Measurements from ENCODE around the gene EIF3A.
"Not testable (repeated sequence)": the region's sequence is repeated elsewhere in the genome, so short reads cannot be mapped to it uniquely, and the experiment has no call there.

EIF3A gene

GRCh38 chr10:119080521-119081259 is at the start of gene EIF3A:
TSS of gene EIF3A (minus strand) at chr10:119080817. CDS start at chr10:119080676, 141 bp downstream.
- peak; percentile 91 for DNase-seq (ENCODE audit: low read depth)

GRCh38 chr10:119129721-119130120 is 49.1 kb upstream of the EIF3A start:
- DNase-seq (ENCODE audit: low read depth) = no peak

GRCh38 chr10:119125942-119126341 is 45.3 kb upstream of the EIF3A start:
- no peak for DNase-seq (ENCODE audit: low read depth)

- no peak for DNase-seq (ENCODE audit: low read depth)
Measured at GRCh38 chr10:119120875-119121274, 40.3 kb upstream of the EIF3A start.

- no peak for DNase-seq (ENCODE audit: low read depth)
Measured at GRCh38 chr10:119120413-119120867, 39.8 kb upstream of the EIF3A start.

- DNase-seq (ENCODE audit: low read depth) = no peak
Measured at GRCh38 chr10:119119400-119119799, 38.8 kb upstream of the EIF3A start.

- no peak for DNase-seq (ENCODE audit: low read depth)
Measured at GRCh38 chr10:119118231-119118630, 37.6 kb upstream of the EIF3A start.

GRCh38 chr10:119116326-119116951 is 35.8 kb upstream of the EIF3A start:
- DNase-seq (ENCODE audit: low read depth) = no peak

GRCh38 chr10:119115926-119116325 is 35.3 kb upstream of the EIF3A start:
- DNase-seq (ENCODE audit: low read depth) = no peak

- DNase-seq (ENCODE audit: low read depth) = no peak
Measured at GRCh38 chr10:119113751-119114732, 33.4 kb upstream of the EIF3A start.

GRCh38 chr10:119112056-119112455 is 31.4 kb upstream of the EIF3A start:
- DNase-seq (ENCODE audit: low read depth) = no peak

GRCh38 chr10:119107771-119108170 is 27.2 kb upstream of the EIF3A start:
- not testable (repeated sequence) for DNase-seq (ENCODE audit: low read depth)

- not testable (repeated sequence) for DNase-seq (ENCODE audit: low read depth)
Measured at GRCh38 chr10:119107106-119107505, 26.5 kb upstream of the EIF3A start.

GRCh38 chr10:119105899-119106298 is 25.3 kb upstream of the EIF3A start:
- DNase-seq (ENCODE audit: low read depth) = not testable (repeated sequence)

- no peak for DNase-seq (ENCODE audit: low read depth)
Measured at GRCh38 chr10:119105155-119105554, 24.5 kb upstream of the EIF3A start.

- DNase-seq (ENCODE audit: low read depth) = no peak
Measured at GRCh38 chr10:119104654-119105015, 24.0 kb upstream of the EIF3A start.

- DNase-seq (ENCODE audit: low read depth) = peak; percentile 66
Measured at GRCh38 chr10:119103903-119104653, 23.5 kb upstream of the EIF3A start, which contains the start of gene DENND10. TSS of gene DENND10 (plus strand) at chr10:119104113. CDS start at chr10:119104143, 30 bp downstream.

- DNase-seq (ENCODE audit: low read depth) = no peak
Measured at GRCh38 chr10:119103241-119103902, 22.8 kb upstream of the EIF3A start.

- no peak for DNase-seq (ENCODE audit: low read depth)
Measured at GRCh38 chr10:119101366-119102098, 20.9 kb upstream of the EIF3A start.
